GM18951 (cell line): ENCODE data around the gene MET.
"Not testable (repeated sequence)": the region's sequence is repeated elsewhere in the genome, so short reads cannot be mapped to it uniquely, and the experiment has no call there.

ENCODE experiments used
- POLR2A ChIP-seq: IDR thresholded peaks from 4 replicates; pipeline ENCODE4 v1.6.1; 2011; ENCODE audit warnings: mild to moderate bottlenecking; ENCODE audit not compliant: insufficient read length, insufficient read depth; ENCODE audit errors: extremely low read depth
- in situ Hi-C: fragments of 300-500 bp; cut with MboI; formaldehyde crosslinking; loops from one replicate; pipeline ENCODE4 v1.12.0; 2022; ENCODE audit warnings: low sequenced_read_pairs, mixed read lengths, inconsistent platforms; ENCODE audit not compliant: unreplicated experiment

MET gene

GRCh38 chr7:116713918-116714317 lies 41.9 kb downstream of the MET start:
- in situ Hi-C loops: no loop called here
- no peak for TF ChIP-seq POLR2A

DNA sequence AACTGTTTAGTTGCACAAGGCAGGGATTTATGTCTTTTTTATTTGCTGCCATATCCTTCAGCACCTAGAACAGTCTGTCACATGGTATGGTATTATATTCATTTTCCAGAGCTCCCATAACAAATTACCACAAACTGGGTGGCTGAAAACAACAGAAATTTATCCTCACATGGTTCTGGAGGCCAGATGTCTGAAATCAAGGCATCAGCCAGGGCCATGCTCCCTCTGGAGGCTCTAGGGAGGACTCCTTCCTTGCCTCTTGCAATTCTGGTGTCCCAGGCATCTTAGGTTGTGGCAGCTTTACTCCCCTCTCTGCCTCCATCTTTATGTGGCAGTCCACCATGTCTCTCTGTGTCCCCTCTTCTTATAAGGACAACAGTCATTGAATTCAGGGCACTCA lies 43.1 kb downstream of the MET start:
- in situ Hi-C loops: no loop called here
- no peak for TF ChIP-seq POLR2A

GRCh38 chr7:116717137-116717536 lies 45.1 kb downstream of the MET start:
- in situ Hi-C loops: no loop called here
- no peak for TF ChIP-seq POLR2A

- in situ Hi-C loops: not testable (repeated sequence)
These were observed 52.0 kb downstream of the MET start for GRCh38 chr7:116723959-116724529.

- in situ Hi-C loops: no loop called here
- no peak for TF ChIP-seq POLR2A
These were observed 52.7 kb downstream of the MET start for GRCh38 chr7:116724560-116725231.

DNA sequence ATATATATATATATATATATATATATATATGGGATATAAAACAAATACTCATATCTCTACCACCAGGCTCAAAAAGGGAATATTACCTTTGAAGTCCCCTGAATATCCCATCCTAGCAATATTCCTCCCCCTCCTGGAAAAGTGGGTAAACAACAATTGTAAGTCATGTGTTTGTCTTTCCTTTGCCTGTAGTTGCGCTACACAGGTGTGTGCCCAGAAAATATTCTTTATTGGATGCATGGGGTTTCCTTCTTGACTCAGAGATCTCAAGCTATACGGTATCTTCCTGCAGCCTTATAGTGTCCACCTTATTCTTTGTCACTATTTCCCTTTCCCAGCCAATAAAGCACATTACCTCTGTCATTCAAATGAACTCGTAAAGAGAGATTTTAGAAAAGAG lies 54.2 kb downstream of the MET start:
- TF ChIP-seq POLR2A: no peak
- in situ Hi-C loops: no loop called here

DNA sequence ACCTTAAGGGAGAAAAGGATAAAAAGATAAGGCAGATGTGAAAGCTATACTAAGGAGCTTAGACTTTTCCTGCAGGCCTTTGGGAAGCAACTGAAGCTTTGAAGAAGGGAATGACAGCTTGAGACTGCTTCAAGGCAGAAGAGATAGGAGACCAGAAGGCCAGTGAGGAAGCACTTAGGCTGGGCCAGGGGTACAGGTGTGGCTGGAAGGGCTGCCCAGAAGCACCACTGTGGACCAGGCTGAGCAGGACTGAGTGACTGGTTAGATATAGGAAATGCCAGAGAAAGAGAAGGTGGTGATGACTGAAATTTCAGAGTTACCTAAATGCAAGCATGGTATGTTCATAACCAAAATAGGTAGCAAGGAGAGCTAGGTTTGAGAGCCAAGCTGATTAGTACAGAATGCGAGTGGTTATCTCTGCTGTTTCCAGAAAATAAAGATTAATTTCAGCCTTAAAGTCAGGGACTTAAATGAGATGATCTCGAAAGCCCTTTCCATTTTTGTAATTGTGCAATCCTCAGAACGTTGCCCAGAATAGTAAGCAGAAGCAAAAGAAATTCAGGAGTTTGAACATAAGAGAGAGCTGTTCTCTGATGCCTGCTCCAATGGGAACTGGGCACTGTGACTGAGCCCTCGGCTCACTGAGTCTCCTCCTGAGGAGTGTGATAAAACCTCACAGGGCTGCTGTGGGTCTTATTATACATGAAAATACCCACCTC lies 54.9 kb downstream of the MET start:
- in situ Hi-C loops: no loop called here
- TF ChIP-seq POLR2A: no peak

- in situ Hi-C loops: no loop called here
- no peak for TF ChIP-seq POLR2A
These were observed 55.5 kb downstream of the MET start for GRCh38 chr7:116727432-116728009.

GRCh38 chr7:116728413-116728812 lies 56.4 kb downstream of the MET start:
- in situ Hi-C loops: no loop called here
- no peak for TF ChIP-seq POLR2A

GRCh38 chr7:116730097-116731022 lies 58.4 kb downstream of the MET start:
- TF ChIP-seq POLR2A: no peak
- in situ Hi-C loops: no loop called here

GRCh38 chr7:116731023-116731395 lies 59.0 kb downstream of the MET start:
- TF ChIP-seq POLR2A: no peak
- in situ Hi-C loops: no loop called here

DNA sequence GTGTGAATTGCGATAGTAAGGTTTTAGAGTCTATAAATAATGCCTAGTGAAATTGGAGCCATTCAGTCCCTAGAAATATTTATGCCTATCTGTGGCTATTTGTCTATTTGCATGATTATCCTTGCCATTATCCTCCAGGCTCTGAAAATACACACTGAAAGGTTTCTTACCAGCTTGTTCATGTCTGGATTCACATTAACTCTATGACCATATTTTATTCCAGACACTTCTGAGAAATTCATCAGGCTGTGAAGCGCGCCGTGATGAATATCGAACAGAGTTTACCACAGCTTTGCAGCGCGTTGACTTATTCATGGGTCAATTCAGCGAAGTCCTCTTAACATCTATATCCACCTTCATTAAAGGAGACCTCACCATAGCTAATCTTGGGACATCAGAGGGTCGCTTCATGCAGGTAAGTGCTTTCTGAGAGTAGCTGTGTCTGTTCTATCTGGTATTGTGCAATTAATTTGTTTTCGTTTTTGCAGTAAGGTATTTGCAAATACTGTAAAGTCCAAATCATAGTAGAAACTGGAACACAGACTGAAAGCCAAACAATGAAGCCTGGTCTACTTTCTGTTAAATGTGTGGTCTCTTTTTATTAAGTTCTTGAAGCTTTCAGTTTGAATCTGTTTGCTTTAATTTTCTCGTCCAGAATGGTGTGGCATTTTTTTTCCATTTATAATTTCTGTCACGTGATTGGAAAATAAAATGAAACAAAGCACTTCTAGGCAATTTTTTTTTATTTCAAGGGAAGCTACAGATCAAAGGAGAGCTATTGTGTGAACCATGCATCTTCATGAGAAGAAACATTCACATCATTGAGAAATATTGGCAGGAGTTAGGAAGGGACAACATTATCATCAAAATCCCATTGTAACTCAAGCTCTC lies 59.7 kb downstream of the MET start:
- in situ Hi-C loops: no loop called here
- no peak for TF ChIP-seq POLR2A
